BE2C (cell line): Measurements from ENCODE around the gene RDH12.

Source experiments
- DNase-seq: peaks from one replicate; pipeline ENCODE4 v3.0.0-alpha.2; 2020
- H3K27me3 ChIP-seq: fragments of 250-450 bp; sonication (Bioruptor Pico); 2 replicates; pipeline ENCODE4 v1.5.1; 2020; ENCODE audit warnings: mild to moderate bottlenecking
- H3K36me3 ChIP-seq: fragments of 250-450 bp; sonication (Bioruptor Pico); 2 replicates; pipeline ENCODE4 v1.5.1; 2020; ENCODE audit warnings: mild to moderate bottlenecking
- H3K4me1 ChIP-seq: fragments of 250-450 bp; sonication (Bioruptor Pico); 2 replicates; pipeline ENCODE4 v1.5.1; 2020
- H3K4me3 ChIP-seq: 2 replicates; pipeline ENCODE4 v1.5.1; 2011; ENCODE audit warnings: low read depth, low read length
- H3K9me3 ChIP-seq: fragments of 250-450 bp; sonication (Bioruptor Pico); 2 replicates; pipeline ENCODE4 v1.5.1; 2020
- TF ChIP-seq, protein P1 (sequence below): IDR thresholded peaks from 2 replicates; pipeline ENCODE4 v1.5.1; 2012; ENCODE audit warnings: mild to moderate bottlenecking, low read depth, low read length

RDH12 gene

DNA sequence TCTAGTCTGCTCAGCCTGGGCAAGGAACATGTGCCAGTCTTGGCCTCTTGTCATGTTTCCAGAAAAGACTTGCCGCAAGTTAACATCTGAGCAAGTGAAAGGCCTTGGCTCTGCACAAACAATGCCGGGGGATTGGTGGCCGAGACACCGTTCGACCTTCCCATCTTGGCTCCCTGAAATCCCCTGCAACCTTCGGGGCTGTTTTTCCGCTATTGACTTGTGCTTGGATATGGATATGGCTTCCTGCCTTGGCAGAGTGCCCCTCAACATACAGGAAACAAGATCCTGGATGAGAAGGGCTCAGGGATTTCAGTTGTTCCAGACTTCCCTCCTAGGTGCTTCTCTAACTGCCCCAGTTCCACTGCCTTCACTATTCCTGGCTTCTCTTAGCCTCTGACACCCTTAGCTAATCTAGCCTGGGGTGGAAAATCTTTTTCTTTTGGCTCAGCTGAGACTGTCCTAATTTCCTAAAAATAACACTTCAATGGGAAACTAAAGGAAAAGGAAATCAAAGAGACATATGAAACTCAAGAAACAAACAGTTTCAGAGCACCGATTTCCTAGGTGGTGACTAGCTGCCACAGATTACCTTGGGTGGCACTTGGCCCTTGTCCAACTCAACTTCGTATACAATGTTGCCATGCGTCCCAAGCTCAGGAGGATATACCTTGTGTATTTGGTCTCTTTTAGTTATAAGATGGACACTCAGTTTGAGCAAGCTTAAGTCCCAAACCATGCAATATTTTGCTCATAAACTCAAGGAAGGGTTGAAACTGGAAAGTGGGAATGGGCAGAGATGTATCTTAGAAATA, 33.9 kb downstream of the RDH12 start:
- Histone ChIP-seq H3K9me3 (no peaks in the 10 kb centered on the region), H3K4me3 (no peak overlapping the region), H3K36me3 (no peaks in the 10 kb centered on the region), H3K4me1 (no peaks in the 10 kb centered on the region), H3K27me3 (no peaks in the 10 kb centered on the region)
- no peak for DNase-seq
- TF ChIP-seq, protein P1, sequence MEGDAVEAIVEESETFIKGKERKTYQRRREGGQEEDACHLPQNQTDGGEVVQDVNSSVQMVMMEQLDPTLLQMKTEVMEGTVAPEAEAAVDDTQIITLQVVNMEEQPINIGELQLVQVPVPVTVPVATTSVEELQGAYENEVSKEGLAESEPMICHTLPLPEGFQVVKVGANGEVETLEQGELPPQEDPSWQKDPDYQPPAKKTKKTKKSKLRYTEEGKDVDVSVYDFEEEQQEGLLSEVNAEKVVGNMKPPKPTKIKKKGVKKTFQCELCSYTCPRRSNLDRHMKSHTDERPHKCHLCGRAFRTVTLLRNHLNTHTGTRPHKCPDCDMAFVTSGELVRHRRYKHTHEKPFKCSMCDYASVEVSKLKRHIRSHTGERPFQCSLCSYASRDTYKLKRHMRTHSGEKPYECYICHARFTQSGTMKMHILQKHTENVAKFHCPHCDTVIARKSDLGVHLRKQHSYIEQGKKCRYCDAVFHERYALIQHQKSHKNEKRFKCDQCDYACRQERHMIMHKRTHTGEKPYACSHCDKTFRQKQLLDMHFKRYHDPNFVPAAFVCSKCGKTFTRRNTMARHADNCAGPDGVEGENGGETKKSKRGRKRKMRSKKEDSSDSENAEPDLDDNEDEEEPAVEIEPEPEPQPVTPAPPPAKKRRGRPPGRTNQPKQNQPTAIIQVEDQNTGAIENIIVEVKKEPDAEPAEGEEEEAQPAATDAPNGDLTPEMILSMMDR, result no peak

GRCh38 chr14:67736771-67737170, 35.1 kb downstream of the RDH12 start:
- TF ChIP-seq, protein P1, result no peak
- Histone ChIP-seq H3K4me1 (no peaks in the 10 kb centered on the region), H3K9me3 (no peaks in the 10 kb centered on the region), H3K27me3 (no peaks in the 10 kb centered on the region), H3K36me3 (no peaks in the 10 kb centered on the region), H3K4me3 (no peak overlapping the region)
- DNase-seq, result no peak

- Histone ChIP-seq H3K4me3 (peak overlapping the region; percentile 50), H3K9me3 (no peaks in the 10 kb centered on the region), H3K4me1 (no peaks in the 10 kb centered on the region), H3K27me3 (no peaks in the 10 kb centered on the region), H3K36me3 (no peaks in the 10 kb centered on the region)
- TF ChIP-seq, protein P1, result no peak
- DNase-seq, result peak; percentile 69
These were observed 37.2 kb downstream of the RDH12 start for GRCh38 chr14:67738740-67739504.

- TF ChIP-seq, protein P1, result no peak
- Histone ChIP-seq H3K27me3 (no peaks in the 10 kb centered on the region), H3K36me3 (peaks cover 4% of the 10 kb centered on the region; the same call in 1 of the 2 replicates), H3K4me1 (no peaks in the 10 kb centered on the region), H3K9me3 (no peaks in the 10 kb centered on the region), H3K4me3 (no peak overlapping the region)
- no peak for DNase-seq
These were observed 42.4 kb downstream of the RDH12 start for GRCh38 chr14:67744046-67744445.

- H3K27me3 ChIP-seq, result no peaks in the 10 kb centered on the region
- DNase-seq, result no peak
- no peaks in the 10 kb centered on the region for H3K9me3 ChIP-seq
- H3K4me3 ChIP-seq, result no peak overlapping the region
- peaks cover 16% of the 10 kb centered on the region for H3K36me3 ChIP-seq
- H3K4me1 ChIP-seq, result no peaks in the 10 kb centered on the region
- TF ChIP-seq, protein P1, result no peak
These were observed 45.2 kb downstream of the RDH12 start for GRCh38 chr14:67746927-67747326.

DNA sequence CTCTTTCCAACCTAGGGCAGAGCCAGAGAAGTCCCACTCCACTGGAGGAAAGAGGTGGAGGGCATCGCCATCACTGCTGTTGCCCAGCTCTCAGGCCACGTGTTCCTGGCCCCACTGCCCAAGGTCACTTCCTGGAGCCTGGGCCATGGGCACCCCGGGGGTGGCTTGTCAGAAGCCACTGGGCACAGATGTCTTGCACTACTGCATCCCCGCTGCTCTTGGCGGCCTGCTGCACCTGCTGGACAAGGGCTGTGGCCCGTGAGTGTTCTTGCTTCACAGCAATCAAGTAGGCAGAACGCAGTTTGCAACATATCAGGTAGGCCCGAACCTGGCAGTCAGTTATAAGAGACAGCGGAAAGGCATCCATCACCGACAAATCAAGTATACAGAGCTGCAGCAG, 46.6 kb downstream of the RDH12 start:
- Histone ChIP-seq H3K9me3 (no peaks in the 10 kb centered on the region), H3K4me3 (no peak overlapping the region), H3K36me3 (peaks cover 27% of the 10 kb centered on the region), H3K4me1 (no peaks in the 10 kb centered on the region), H3K27me3 (no peaks in the 10 kb centered on the region)
- no peak for DNase-seq
- TF ChIP-seq, protein P1, result no peak
